Nephron (organoid): Measurements from ENCODE around the gene RPL37.
"Not testable (repeated sequence)": the region's sequence is repeated elsewhere in the genome, so short reads cannot be mapped to it uniquely, and the experiment has no call there.

Source experiments
- H3K27ac Mint-ChIP-seq, 3 experiments: 2 replicates each; pipeline ENCODE4 v1.8.0; 2020; ENCODE audit warnings: mixed read lengths in 3 of 3, mild to moderate bottlenecking in 2 of 3, moderate library complexity in 1 of 3
- H3K27me3 Mint-ChIP-seq: 2 replicates; pipeline ENCODE4 v1.8.0; 2021; ENCODE audit warnings: low read depth, mild to moderate bottlenecking, moderate library complexity, mixed read lengths
- H3K36me3 Mint-ChIP-seq: 2 replicates; pipeline ENCODE4 v1.8.0; 2020; ENCODE audit warnings: low read depth, mixed read lengths
- H3K4me1 Mint-ChIP-seq: 2 replicates; pipeline ENCODE4 v1.8.0; 2020; ENCODE audit warnings: mixed read lengths
- H3K4me3 Mint-ChIP-seq, 3 experiments: 2 replicates each; pipeline ENCODE4 v1.8.0; 2020; ENCODE audit warnings: mild to moderate bottlenecking in 3 of 3, mixed read lengths in 3 of 3, moderate library complexity in 2 of 3
- H3K9me3 Mint-ChIP-seq: 2 replicates; pipeline ENCODE4 v1.8.0; 2020; ENCODE audit warnings: mixed read lengths
- CTCF ChIP-seq, 3 experiments: fragments of 200-600 bp; sonication (generic); IDR thresholded peaks; one replicate each; pipeline ENCODE4 v1.5.0; 2021; ENCODE audit warnings: antibody characterized with exemption in 3 of 3; ENCODE audit not compliant: unreplicated experiment in 3 of 3

The RPL37 gene

DNA sequence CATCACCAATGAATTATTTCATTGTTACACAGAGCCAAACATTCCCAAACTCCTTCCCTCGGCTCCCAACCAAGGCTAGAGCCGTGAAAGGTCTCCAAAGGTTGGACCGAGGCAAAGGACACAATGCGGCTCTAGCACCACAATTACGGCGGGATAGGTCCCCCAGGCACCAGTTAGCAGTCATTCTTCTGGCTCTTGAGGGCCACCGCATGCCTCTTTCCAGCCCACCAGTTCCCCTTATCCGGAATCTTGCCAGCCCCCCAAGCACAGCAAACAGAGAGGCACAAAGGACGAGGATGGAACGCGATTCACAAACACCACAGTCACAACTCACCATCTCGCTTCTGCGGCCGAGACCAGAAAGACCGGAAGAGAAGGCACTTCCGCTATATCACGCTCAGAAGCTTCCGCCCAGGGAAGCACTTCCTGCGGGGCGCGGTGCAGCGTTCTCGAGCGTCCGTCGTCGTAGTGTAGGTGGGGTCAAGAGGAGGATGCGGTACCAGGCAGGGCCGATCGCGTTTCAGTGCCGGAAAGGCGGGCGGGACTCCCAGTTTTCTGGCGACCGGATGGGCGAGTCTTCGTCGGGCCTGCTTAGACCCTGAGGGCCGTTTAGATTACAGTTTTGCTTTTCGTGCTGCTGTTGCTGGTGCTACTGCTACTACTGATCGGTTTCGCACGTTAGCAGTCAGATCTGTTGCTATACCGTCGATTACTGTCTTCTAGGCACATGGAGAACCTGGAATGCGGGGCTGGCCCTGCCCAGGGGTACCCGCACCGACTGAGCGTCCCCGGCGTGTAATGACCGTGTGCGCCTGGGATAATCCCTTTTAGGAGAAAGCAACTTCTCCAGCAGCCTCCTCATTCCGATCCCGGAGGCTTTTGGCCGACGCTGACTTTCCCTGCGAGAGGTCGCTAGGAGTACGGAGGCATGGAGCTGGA lies at the start of gene RPL37:
RPL37 (minus strand) TSS at position 374 of the 939 bp plus-strand sequence; CDS start at position 337, 37 bp downstream.
- H3K36me3 Mint-ChIP-seq: peaks cover 48% of the 10 kb centered on the region
- H3K27ac Mint-ChIP-seq: peak within 1 kb of the TSS; percentile 98 to 99 (median 99)
- no peak for TF ChIP-seq CTCF (IDR thresholded peaks at IDR 0.05; ENCODE audit: unreplicated experiment in 3 of 3)
- peaks cover 5% of the 10 kb centered on the region for H3K27me3 Mint-ChIP-seq
- no peaks in the 10 kb centered on the region for H3K9me3 Mint-ChIP-seq
- peak within 1 kb of the TSS; percentile 94 to 98 (median 97) for H3K4me3 Mint-ChIP-seq
- peaks cover 37% of the 10 kb centered on the region for H3K4me1 Mint-ChIP-seq

DNA sequence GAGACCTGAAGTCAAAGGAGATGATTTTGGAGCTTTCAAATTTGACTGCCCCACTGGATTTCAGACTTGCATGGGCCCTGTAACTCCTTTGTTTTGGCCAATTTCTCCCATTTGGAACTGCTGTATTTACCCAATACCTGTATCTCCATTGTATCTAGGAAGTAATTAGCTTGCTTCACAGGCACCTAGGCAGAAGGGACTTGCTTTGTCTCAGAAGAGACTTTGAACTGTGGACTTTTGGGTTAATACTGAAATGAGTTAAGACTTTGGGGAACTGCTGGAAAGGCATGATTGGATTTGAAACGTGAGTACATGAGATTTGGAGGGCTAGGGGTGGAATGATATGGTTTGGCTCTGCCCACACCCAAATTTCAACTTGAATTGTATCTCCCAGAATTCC lies 48.0 kb upstream of the RPL37 start:
- H3K4me3 Mint-ChIP-seq, H3K4me1 Mint-ChIP-seq, H3K27ac Mint-ChIP-seq, H3K36me3 Mint-ChIP-seq, H3K27me3 Mint-ChIP-seq, H3K9me3 Mint-ChIP-seq: not testable (repeated sequence)

DNA sequence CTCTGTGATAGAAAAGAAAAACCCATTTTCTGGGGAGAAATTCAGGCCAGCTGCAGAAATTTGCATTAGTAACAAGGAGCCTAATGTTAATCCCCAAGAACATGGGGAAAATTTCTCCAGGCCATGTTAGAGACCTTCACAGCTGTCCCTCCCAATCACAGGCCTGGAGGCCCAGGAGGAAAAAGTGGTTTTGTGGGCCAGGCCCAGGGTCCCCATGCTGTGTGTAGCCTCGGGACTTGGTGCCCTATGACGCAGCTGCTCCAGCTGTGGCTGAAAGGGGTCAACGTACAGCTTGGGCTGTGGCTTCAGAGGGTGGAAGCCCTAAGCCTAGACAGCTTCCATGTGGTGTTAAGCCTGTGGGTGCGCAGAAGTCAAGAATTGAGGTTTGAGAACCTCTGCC lies 47.3 kb upstream of the RPL37 start:
- Mint-ChIP-seq H3K36me3 (no peaks in the 10 kb centered on the region), H3K4me3 (no peak overlapping the region), H3K27me3 (peaks cover 7% of the 10 kb centered on the region), H3K27ac (no peak overlapping the region), H3K9me3 (peaks cover 6% of the 10 kb centered on the region), H3K4me1 (no peaks in the 10 kb centered on the region)
- TF ChIP-seq CTCF (IDR thresholded peaks at IDR 0.05; ENCODE audit: unreplicated experiment in 3 of 3): no peak

DNA sequence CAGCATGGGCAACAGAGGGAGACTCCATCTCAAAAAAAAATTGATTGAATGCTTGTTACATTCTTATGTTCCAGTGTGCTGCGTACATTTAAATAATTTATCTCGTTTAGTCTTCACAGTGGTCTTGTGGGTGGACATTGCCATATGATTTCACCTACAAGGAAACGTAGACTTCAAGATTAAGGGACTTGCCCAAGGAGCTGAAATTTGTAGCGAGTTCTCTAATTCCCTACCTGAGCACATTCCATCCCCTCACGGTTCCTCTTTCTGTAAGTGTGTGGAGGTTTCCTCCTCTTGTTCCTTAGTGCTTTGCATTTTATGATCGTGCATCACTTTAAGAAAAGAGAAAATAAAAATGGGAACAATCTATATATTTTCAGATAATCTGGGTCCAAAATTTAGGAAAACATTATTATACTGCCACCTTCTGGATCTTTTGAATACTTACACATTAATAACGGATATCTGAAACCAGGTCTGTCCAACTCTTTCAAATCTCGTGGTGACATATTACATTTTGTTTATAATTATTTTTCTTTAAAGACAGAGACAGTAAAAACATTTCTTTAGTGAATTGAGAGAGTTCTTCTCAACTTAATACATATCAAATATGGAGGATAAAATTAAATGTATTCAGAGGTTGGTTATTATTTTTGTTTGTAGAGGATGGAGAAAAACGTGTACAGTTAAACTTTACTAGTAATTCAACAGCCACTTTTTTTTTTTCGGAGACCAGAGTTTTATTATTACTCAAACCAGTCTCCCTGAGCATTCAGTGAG lies 44.3 kb upstream of the RPL37 start:
- H3K4me1 Mint-ChIP-seq: no peaks in the 10 kb centered on the region

GRCh38 chr5:40877371-40877988 lies 42.5 kb upstream of the RPL37 start:
- no peak for TF ChIP-seq CTCF (IDR thresholded peaks at IDR 0.05; ENCODE audit: unreplicated experiment in 3 of 3)
- no peaks in the 10 kb centered on the region for H3K4me1 Mint-ChIP-seq
- no peak overlapping the region for H3K27ac Mint-ChIP-seq
- no peaks in the 10 kb centered on the region for H3K36me3 Mint-ChIP-seq
- H3K9me3 Mint-ChIP-seq: peaks cover 6% of the 10 kb centered on the region
- peaks cover 7% of the 10 kb centered on the region for H3K27me3 Mint-ChIP-seq
- H3K4me3 Mint-ChIP-seq: no peak overlapping the region

More for the DNA sequence above, 44.3 kb upstream of the RPL37 start:
- Mint-ChIP-seq H3K4me3 (no peak overlapping the region), H3K27me3 (peaks cover 7% of the 10 kb centered on the region), H3K27ac (no peak overlapping the region), H3K36me3 (no peaks in the 10 kb centered on the region), H3K9me3 (peaks cover 6% of the 10 kb centered on the region)
- peak; percentile 50 to 67 (median 56) for TF ChIP-seq CTCF (IDR thresholded peaks at IDR 0.05; ENCODE audit: unreplicated experiment in 3 of 3)

DNA sequence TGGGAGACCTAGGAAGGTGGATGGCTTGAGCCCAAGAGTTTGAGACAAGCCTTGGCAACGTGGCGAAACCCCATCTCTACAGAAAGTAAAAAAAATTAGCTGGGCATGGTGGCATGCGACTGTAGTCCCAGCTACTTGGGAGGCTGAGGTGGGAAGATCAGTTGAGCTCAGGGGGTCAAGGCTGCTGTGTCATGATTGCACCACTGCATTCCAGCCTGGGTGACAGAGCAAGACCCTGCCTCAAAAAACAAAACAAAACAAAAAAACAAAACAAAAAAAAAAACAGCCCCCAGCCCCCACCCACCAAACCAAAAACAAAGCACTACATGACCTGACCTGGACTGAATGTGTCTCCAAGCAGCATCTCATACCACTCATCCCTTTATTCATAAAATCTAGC lies 40.9 kb upstream of the RPL37 start:
- Mint-ChIP-seq H3K27ac (no peak overlapping the region), H3K36me3 (no peaks in the 10 kb centered on the region), H3K4me3 (no peak overlapping the region), H3K4me1 (no peaks in the 10 kb centered on the region), H3K27me3 (peaks cover 4% of the 10 kb centered on the region), H3K9me3 (no peaks in the 10 kb centered on the region)
- TF ChIP-seq CTCF (IDR thresholded peaks at IDR 0.05; ENCODE audit: unreplicated experiment in 3 of 3): no peak
